Neuronal stem cell (in vitro differentiated cells): Measurements from ENCODE around the gene PSMD14.

Experiments
- DNase-seq: peaks from one replicate; pipeline ENCODE4 v3.0.0-alpha.2; 2013; ENCODE audit warnings: low spot score
- H2AFZ ChIP-seq: one replicate; pipeline ENCODE4 v1.6.1; 2013; ENCODE audit warnings: mild to moderate bottlenecking, low read length, inconsistent platforms
- H2AK5ac ChIP-seq: 2 replicates; pipeline ENCODE4 v1.6.1; 2013; ENCODE audit warnings: low read depth, mild to moderate bottlenecking, inconsistent platforms, low read length, moderate library complexity, mixed read lengths
- H2BK120ac ChIP-seq: 2 replicates; pipeline ENCODE4 v1.6.1; 2013; ENCODE audit warnings: low read depth, mild to moderate bottlenecking, inconsistent platforms, low read length, moderate library complexity, mixed read lengths
- H2BK12ac ChIP-seq: one replicate; pipeline ENCODE4 v1.6.1; 2013; ENCODE audit warnings: low read length, inconsistent platforms
- H2BK15ac ChIP-seq: 2 replicates; pipeline ENCODE4 v1.6.1; 2013; ENCODE audit warnings: mild to moderate bottlenecking, low read length, inconsistent platforms, mixed read lengths
- H2BK5ac ChIP-seq: one replicate; pipeline ENCODE4 v1.6.1; 2013; ENCODE audit warnings: inconsistent platforms, mild to moderate bottlenecking, low read length, moderate library complexity
- H3K14ac ChIP-seq: one replicate; pipeline ENCODE4 v1.6.1; 2013; ENCODE audit warnings: low read length, inconsistent platforms
- H3K18ac ChIP-seq: 2 replicates; pipeline ENCODE4 v1.6.1; 2013; ENCODE audit warnings: low read length, inconsistent platforms
- H3K23ac ChIP-seq: 2 replicates; pipeline ENCODE4 v1.6.1; 2013; ENCODE audit warnings: low read depth, mild to moderate bottlenecking, mixed read lengths, low read length, inconsistent platforms; ENCODE audit not compliant: poor library complexity
- H3K27ac ChIP-seq: replicated peaks from 3 replicates; pipeline ENCODE4 v1.5.1; 2013; ENCODE audit warnings: low read length, inconsistent platforms
- H3K27me3 ChIP-seq, 3 experiments: 2 replicates each; pipeline ENCODE4 v1.6.1; 2013; ENCODE audit warnings: low read length in 3 of 3, mild to moderate bottlenecking in 2 of 3, inconsistent platforms in 1 of 3, low read depth in 1 of 3, mixed read lengths in 1 of 3, moderate library complexity in 1 of 3; ENCODE audit not compliant: control insufficient read depth in 3 of 3, insufficient read depth in 3 of 3
- H3K36me3 ChIP-seq, 2 donors: replicated peaks in 1 of 2; 2 replicates each; pipeline ENCODE4 v1.6.1; 2013; ENCODE audit warnings: low read length in 2 of 2; ENCODE audit not compliant: control insufficient read depth in 2 of 2, insufficient read depth in 2 of 2
- H3K4ac ChIP-seq: 2 replicates; pipeline ENCODE4 v1.6.1; 2013; ENCODE audit warnings: inconsistent platforms, mild to moderate bottlenecking, low read length, moderate library complexity
- H3K4me1 ChIP-seq, 2 donors: 1 replicate in 1 of 2; 2 replicates in 1 of 2; pipeline ENCODE4 v1.6.1; 2013; ENCODE audit warnings: low read length in 2 of 2, low read depth in 1 of 2; ENCODE audit not compliant: control insufficient read depth in 2 of 2, insufficient read depth in 1 of 2
- H3K4me2 ChIP-seq: one replicate; pipeline ENCODE4 v1.6.1; 2013; ENCODE audit warnings: mild to moderate bottlenecking, low read length, inconsistent platforms; ENCODE audit not compliant: insufficient read depth, poor library complexity, severe bottlenecking
- H3K4me3 ChIP-seq, 2 donors: 2 replicates each; pipeline ENCODE4 v1.5.1; 2013; ENCODE audit warnings: low read length in 2 of 2, mild to moderate bottlenecking in 2 of 2, inconsistent platforms in 1 of 2, moderate library complexity in 1 of 2
- H3K79me1 ChIP-seq: one replicate; pipeline ENCODE4 v1.6.1; 2013; ENCODE audit warnings: low read depth, mild to moderate bottlenecking, inconsistent platforms, low read length, moderate library complexity
- H3K9ac ChIP-seq: one replicate; pipeline ENCODE4 v1.6.1; 2013; ENCODE audit warnings: mild to moderate bottlenecking, low read depth, low read length, inconsistent platforms; ENCODE audit not compliant: poor library complexity
- H3K9me3 ChIP-seq, 2 donors: replicated peaks in 1 of 2; 2 replicates each; pipeline versions ENCODE3 to v1.6.1; 2013; ENCODE audit warnings: low read length in 2 of 2, mild to moderate bottlenecking in 2 of 2, inconsistent platforms in 1 of 2, low read depth in 1 of 2, mixed read lengths in 1 of 2, moderate library complexity in 1 of 2; ENCODE audit not compliant: control insufficient read depth in 2 of 2, insufficient read depth in 1 of 2
- H4K8ac ChIP-seq: one replicate; pipeline ENCODE4 v1.6.1; 2013; ENCODE audit warnings: low read depth, mild to moderate bottlenecking, inconsistent platforms, low read length, moderate library complexity
- H4K91ac ChIP-seq: one replicate; pipeline ENCODE4 v1.6.1; 2013; ENCODE audit warnings: low read length, low read depth, mild to moderate bottlenecking, inconsistent platforms; ENCODE audit not compliant: poor library complexity
- WGBS, 2 donors: extraction: QIAGEN DNeasy Blood & Tissue Kit; methylation state at CpG; one replicate each; pipeline ENCODE4 v1.1.7; 2013; ENCODE audit warnings: missing lambda C conversion rate in 2 of 2, mixed read lengths in 1 of 2; ENCODE audit not compliant: insufficient read length in 2 of 2, insufficient replicate concordance in 1 of 2; ENCODE audit errors: extremely low coverage in 2 of 2; 5-methylcytosine and 5-hydroxymethylcytosine counted together

PSMD14 gene

DNA sequence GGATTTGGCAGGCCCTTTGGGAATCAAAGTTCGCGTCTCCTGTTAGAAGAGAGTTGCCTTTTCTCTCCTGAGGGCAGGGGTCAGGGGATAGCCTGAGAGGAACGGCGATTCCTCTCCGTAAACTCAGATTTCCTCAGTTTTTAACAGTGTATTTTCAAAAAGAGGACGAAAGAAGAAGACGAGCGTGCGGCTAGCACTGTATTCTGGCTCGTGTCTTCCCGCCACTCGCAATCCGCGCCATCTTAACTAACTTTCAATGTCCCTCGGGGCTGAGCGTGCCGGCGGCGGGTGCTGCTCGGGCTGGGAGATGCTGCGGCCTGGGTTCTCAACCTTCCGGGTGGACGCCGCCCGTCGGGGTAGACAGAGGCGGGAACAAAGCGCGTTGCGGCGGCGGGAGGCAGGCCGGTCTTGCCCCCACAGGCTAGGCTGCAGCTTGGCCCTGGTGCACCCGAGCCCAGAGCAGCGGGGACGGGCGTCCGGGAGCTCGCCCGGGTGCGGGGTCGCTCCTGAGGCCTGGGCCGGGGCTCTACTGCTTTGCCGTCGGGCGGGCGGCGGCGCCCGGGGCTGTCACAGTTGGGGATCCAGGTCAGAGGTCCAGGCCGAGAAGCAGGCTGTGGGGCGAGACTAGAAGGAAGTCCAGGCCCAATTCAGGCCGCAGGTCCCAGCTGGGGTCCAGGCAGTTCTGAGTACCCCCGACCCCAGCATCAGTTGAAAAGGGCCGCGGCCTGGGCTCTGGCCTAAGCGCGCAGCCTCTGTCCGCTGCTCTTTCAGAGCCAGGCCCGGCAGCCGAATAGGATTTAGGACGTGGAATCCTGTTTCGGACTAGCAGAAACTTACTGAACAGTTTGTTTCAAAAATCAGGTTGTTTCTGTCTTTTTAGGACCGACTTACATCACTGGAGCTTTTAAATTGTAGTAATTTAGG, 119.7 kb downstream of the PSMD14 start:
- H2BK5ac ChIP-seq = no peak overlapping the region
- WGBS, 2 donors = no CpG with 5 or more reads among the region's 64 CpGs
- peak overlapping the region; percentile 25 for H3K9ac ChIP-seq
- H3K79me1 ChIP-seq = no peaks in the 10 kb centered on the region
- H4K8ac ChIP-seq = no peak overlapping the region
- H3K4me3 ChIP-seq = no peak overlapping the region
- H3K23ac ChIP-seq = peak overlapping the region; percentile 48
- peaks cover 0 to 3% of the 10 kb centered on the region in 2 donors for H3K4me1 ChIP-seq
- DNase-seq = peak; percentile 18
- H3K14ac ChIP-seq = no peak overlapping the region
- H3K27me3 ChIP-seq = peaks cover 28 to 99% (median 58%) of the 10 kb centered on the region in 3 experiments
- no peak overlapping the region for H3K27ac ChIP-seq
- H2AK5ac ChIP-seq = no peak overlapping the region
- H2BK120ac ChIP-seq = peak overlapping the region; percentile 42
- no peak overlapping the region for H4K91ac ChIP-seq
- H2BK12ac ChIP-seq = no peak overlapping the region
- H3K4ac ChIP-seq = no peak overlapping the region
- peaks cover 0 to 14% of the 10 kb centered on the region in 2 donors for H3K9me3 ChIP-seq
- peak overlapping the region; percentile 62 for H2AFZ ChIP-seq
- H3K18ac ChIP-seq = peak overlapping the region; percentile 53
- H2BK15ac ChIP-seq = no peak overlapping the region
- no peak overlapping the region for H3K4me2 ChIP-seq
- H3K36me3 ChIP-seq = no peaks in the 10 kb centered on the region

DNA sequence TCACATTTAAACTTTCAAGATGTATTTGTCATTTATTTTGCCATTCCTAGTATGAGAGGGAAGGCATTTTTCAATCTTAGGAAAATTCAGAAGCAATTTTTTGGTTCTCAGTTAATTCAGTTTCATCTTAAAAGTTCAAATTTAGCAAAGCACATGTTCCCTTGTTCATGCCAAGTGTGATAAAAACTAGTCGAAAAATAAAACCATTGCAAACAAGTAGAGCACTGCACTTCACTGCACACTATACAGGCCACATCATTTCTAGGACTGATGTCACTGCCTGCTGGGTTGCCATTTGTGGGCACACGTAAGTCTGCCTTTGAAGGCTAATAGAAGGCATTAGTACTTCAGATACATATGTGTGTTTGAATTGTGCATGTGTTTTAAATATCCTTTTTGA, 122.2 kb downstream of the PSMD14 start:
- H3K4ac ChIP-seq = no peak overlapping the region
- H3K23ac ChIP-seq = no peak overlapping the region
- no peak overlapping the region for H2BK15ac ChIP-seq
- no peaks in the 10 kb centered on the region for H3K4me1 ChIP-seq
- H2BK120ac ChIP-seq = no peak overlapping the region
- H3K79me1 ChIP-seq = no peaks in the 10 kb centered on the region
- no peak overlapping the region for H3K4me2 ChIP-seq
- H3K9ac ChIP-seq = no peak overlapping the region
- H3K36me3 ChIP-seq = no peaks in the 10 kb centered on the region
- no peak overlapping the region for H4K8ac ChIP-seq
- no CpG with 5 or more reads among the region's 2 CpGs for WGBS, 2 donors
- no peak overlapping the region for H2BK12ac ChIP-seq
- no peak overlapping the region for H4K91ac ChIP-seq
- H3K9me3 ChIP-seq = peaks cover 0 to 10% of the 10 kb centered on the region in 2 donors
- no peak overlapping the region for H3K27ac ChIP-seq
- H2AK5ac ChIP-seq = no peak overlapping the region
- H3K14ac ChIP-seq = no peak overlapping the region
- no peak overlapping the region for H3K4me3 ChIP-seq
- H3K18ac ChIP-seq = no peak overlapping the region
- H3K27me3 ChIP-seq = peaks cover 16 to 82% (median 34%) of the 10 kb centered on the region in 3 experiments
- H2AFZ ChIP-seq = no peak overlapping the region
- no peak for DNase-seq
- no peak overlapping the region for H2BK5ac ChIP-seq

DNA sequence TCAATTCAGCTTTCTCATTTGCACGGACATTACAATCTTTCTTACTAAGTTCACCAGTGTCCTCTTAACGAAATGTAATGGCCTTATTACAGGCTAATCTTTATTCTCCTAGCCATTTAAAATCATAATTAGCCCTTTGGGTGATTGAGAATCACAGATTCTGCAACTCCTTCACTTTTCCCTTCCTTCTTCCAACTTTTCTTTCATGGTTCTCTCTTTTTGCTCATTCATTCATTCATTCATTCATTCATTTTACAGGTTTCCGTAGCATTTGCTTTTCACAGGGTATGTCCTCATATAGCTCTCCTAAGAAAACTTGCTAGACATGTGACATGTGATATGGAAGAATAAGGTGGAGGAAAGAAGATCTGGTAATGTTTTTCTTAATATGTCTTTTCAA, 123.9 kb downstream of the PSMD14 start:
- no peak for DNase-seq
- Histone ChIP-seq H2BK120ac (no peak overlapping the region), H2AK5ac (no peak overlapping the region), H3K36me3 (no peaks in the 10 kb centered on the region), H3K27me3 (peaks cover 11 to 65% (median 20%) of the 10 kb centered on the region in 3 experiments), H3K14ac (no peak overlapping the region), H4K91ac (no peak overlapping the region), H3K4me3 (no peak overlapping the region), H3K9me3 (peaks cover 0 to 7% of the 10 kb centered on the region in 2 donors), H3K79me1 (no peaks in the 10 kb centered on the region), H4K8ac (no peak overlapping the region), H3K4me1 (no peaks in the 10 kb centered on the region), H3K23ac (no peak overlapping the region), H2AFZ (no peak overlapping the region), H2BK15ac (no peak overlapping the region), H2BK5ac (no peak overlapping the region), H3K27ac (no peak overlapping the region), H3K4me2 (no peak overlapping the region), H2BK12ac (no peak overlapping the region), H3K9ac (no peak overlapping the region), H3K18ac (no peak overlapping the region), H3K4ac (no peak overlapping the region)
- no CpG with 5 or more reads among the region's 3 CpGs for WGBS, 2 donors

DNA sequence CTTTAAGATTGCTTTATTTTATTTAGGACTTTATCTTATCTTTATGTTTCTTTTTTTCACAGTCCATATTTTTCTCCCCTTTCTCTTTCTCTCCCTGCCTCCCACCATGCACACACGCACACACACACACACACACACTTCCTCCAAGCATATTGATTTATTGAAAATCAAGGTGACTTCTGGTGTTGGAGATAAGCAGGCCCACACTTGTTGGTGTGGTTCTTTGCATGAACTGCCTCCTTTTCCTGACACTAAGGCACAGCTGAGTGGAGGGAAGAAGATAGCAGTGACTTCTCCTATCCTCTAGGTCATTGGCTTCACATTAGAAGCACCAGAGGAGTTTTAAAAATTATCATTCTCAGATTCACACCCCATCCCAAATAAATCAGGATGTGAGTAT, 125.9 kb downstream of the PSMD14 start:
- Histone ChIP-seq H4K91ac (no peak overlapping the region), H3K14ac (no peak overlapping the region), H3K4me2 (no peak overlapping the region), H2AFZ (no peak overlapping the region), H3K23ac (no peak overlapping the region), H4K8ac (no peak overlapping the region), H2BK5ac (no peak overlapping the region), H3K27me3 (peaks cover 0 to 53% (median 3%) of the 10 kb centered on the region in 3 experiments), H3K9me3 (no peaks in the 10 kb centered on the region), H2BK120ac (no peak overlapping the region), H3K36me3 (no peaks in the 10 kb centered on the region), H3K4me3 (no peak overlapping the region), H2AK5ac (no peak overlapping the region), H2BK15ac (no peak overlapping the region), H3K4ac (no peak overlapping the region), H3K9ac (no peak overlapping the region), H3K18ac (no peak overlapping the region), H3K79me1 (no peaks in the 10 kb centered on the region), H2BK12ac (no peak overlapping the region), H3K4me1 (no peaks in the 10 kb centered on the region), H3K27ac (no peak overlapping the region)
- WGBS, 2 donors = no CpG with 5 or more reads among the region's 1 CpG
- no peak for DNase-seq
